Gastroesophageal sphincter (tissue), 3 donors: ENCODE measurements around the gene ATP5MG.
"Not testable (repeated sequence)": the region's sequence is repeated elsewhere in the genome, so short reads cannot be mapped to it uniquely, and the experiment has no call there.

Experiments
- CTCF ChIP-seq, 4 experiments: fragments of 200-600 bp in 2 of 4; fragments of 450-650 bp in 2 of 4; sonication (generic) in 1 of 4; IDR thresholded peaks; one replicate each; pipeline ENCODE4 v1.5.1; 2017 to 2019; ENCODE audit warnings: antibody characterized with exemption in 4 of 4, mild to moderate bottlenecking in 2 of 4, moderate library complexity in 2 of 4
- POLR2A ChIP-seq, 2 donors: fragments of 450-650 bp; IDR thresholded peaks; one replicate each; pipeline ENCODE4 v1.6.1; 2017; ENCODE audit warnings: antibody characterized with exemption in 2 of 2, mild to moderate bottlenecking in 2 of 2, moderate library complexity in 1 of 2
- POLR2AphosphoS5 ChIP-seq: sonication (generic); formaldehyde crosslinking; IDR thresholded peaks from one replicate; pipeline ENCODE4 v1.6.1; 2017; ENCODE audit warnings: antibody characterized with exemption

GRCh38 chr11:118402594-118402993 lies 1.2 kb downstream of the ATP5MG start:
- TF ChIP-seq POLR2A (IDR thresholded peaks at IDR 0.05); CTCF (IDR thresholded peaks at IDR 0.05); POLR2AphosphoS5: not testable (repeated sequence)
